GM15510 (cell line): Measurements from ENCODE around the gene FTO.

Source experiments
- POLR2A ChIP-seq: IDR thresholded peaks from 3 replicates; pipeline ENCODE4 v1.6.1; 2011; ENCODE audit warnings: borderline replicate concordance; ENCODE audit not compliant: insufficient read length; ENCODE audit errors: extremely low read depth

Gene FTO

DNA sequence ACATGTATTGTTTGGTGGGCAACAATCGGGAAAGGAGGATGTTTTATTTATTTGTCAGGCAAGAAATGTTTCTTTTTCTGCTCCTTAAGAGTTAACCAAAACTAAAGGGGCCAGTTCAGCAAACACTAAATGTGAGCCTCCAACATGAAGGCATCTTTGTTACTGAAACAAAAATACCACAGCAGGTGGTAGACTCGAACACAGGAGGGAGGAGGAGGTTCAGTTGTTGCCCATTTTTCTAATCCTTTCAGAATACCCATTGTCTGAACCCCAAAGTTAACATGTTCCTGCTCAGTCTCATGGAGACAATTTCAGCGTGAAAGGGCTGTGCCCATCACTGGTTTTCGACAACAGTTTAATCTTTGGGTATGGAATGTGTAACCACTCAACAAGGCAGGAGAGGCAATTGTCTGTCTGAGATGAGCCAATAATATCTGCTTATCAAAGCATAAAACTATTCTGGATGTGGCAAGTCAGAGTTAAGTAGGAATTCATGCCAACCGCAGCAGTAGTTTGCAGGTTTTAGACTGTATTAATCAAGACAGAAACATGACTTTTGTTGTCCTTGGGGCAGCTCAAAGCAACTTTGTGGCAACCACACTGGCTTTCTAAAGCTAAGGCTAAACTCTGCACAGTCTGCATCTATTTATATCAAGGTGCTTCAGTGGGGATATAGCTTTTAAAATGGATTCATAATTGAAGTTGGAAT, 211.7 kb downstream of the FTO start:
- TF ChIP-seq POLR2A, result no peak

DNA sequence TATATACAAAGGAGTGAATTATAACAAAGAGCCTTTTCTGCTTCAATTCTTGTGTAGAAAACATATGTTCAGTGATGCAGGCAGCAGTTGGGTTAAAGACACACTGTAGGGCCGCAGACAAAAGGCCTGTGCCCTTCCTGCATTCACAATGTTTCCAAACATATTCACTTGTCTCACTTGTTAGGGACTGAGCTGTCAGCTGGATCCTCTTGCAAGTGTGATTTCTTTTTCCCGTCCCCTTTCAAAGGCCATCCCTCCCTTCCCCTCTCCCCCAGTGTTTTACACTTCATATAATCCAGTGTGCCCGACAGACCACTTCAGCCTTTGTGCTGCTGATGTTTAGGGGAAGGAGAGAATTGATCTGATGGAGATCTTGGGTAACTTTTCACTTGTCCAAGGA, 217.0 kb downstream of the FTO start:
- no peak for TF ChIP-seq POLR2A

DNA sequence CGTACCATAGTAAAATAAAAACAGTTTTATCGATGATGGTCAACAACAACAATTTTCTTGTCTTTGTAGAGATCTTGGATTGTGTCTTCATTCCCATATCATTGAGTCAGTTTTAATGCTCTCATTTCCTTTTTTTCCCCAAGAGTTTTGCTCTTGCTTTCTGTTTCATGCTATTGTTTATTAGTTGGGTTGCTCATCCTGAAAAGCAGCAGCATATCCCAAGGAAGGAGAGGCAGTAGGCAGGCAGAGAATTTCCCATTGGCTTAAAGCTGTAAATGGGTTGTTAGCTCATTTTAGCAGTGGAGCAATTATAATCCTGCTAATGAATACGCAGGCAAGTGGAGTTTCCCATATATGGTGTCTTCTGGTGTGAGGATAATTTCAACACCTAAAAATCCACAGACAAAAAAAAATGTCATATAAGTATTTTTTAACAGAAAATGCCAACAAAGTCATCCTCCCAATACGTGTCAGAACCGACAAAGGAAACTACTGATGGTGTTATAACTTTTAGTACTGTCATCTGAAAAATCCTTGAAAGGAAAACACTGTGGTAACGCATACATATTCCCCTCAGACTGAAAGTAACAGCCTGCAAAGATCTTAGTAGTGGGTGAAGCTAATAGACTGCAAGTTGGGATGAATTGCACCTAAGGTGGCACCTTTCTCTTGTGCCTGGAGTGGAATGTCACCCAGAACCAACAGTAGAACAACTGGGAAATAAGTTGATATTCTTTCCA, 218.3 kb downstream of the FTO start:
- no peak for TF ChIP-seq POLR2A

- TF ChIP-seq POLR2A, result no peak
These were observed 219.0 kb downstream of the FTO start for GRCh38 chr16:53922807-53923571.

DNA sequence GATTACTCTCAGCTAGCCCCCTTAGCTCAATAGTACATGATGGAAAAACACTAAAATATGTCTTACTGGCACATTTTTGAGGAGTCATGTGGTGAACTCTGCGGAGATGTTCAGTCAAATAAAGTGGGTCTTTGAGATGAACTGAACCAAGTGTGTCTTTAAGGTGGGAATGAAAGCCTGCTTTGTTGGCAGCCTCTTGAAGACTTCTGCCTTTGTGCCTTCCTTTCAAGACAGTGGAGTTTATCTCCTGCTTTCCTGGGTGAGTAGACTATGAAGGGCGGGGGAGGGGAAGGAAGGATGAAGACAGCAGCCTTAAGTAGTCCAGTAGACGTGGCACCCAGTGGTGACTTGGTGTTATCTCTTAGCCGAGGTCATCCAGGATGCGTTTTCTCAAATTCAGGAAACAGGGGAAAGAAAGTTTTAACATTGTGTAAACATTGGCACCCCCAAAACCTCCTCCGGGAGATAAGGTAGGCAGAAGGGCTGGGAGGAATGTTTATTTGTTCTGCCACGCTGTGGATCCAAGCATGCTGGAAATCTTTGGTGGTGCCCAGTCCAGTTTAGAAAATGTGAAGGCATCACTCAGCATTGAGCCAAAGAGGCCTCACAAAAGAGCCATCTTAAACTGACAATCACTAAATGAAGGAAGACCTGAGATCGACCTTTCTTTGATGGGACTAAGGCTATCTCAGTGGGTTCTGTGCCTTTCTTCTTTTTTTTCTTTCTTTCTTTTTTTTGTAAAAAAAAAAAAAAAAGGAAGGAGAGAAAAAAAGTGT, 220.6 kb downstream of the FTO start:
- TF ChIP-seq POLR2A, result no peak

DNA sequence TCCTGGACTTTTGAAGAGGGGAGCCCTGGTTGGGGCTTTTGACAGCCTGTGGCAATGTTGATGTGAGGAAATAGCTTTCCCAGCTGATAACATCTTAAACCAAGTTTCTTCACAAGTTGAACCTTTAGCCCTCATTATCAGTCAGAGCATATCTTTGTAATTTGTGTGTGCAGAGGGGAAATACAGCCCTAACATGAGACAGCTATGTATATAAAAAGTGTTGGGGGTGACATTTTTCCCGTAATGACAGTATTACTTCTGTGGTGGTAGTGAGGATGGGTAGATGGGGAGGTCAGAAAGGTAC, 221.1 kb downstream of the FTO start:
- no peak for TF ChIP-seq POLR2A

DNA sequence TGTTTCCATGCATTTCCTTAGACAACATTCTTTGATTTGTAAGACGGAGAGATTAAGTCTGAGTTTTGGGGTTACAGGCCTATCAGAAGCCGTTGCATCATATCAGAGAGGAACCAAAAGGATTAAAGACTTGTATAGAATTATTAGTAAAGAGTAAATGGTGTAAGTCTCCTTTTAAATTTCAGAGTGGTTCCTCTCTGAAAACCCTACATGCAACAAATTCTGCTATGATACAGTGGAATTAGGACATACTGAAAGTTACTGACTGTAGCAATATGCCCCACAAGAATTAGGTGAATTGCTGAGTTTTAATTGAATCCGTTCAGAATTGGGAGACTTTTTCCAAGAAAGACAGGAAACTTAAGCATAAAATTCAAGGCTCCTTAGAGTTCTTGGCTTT, 221.6 kb downstream of the FTO start:
- TF ChIP-seq POLR2A, result no peak

DNA sequence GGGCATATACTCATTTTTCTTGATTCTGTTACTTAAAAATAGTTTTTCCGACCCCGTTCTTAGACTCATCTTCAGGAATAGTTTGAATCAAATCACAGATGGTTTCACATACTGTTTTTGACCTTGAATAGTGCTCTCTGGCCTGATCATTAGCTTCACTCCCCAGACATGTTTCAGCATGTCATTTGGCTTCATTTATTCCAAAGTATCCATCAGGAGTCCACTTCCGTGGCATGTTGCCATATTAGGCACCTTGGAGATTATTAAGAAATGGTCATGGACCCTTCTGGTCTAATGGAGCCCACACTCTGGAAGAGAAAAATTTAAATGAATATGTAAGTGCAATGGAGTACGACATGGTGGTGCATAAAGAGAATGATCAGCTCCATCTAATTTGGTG, 222.3 kb downstream of the FTO start:
- no peak for TF ChIP-seq POLR2A

GRCh38 chr16:53932975-53933374, 229.0 kb downstream of the FTO start:
- TF ChIP-seq POLR2A, result no peak

- no peak for TF ChIP-seq POLR2A
These were observed 229.5 kb downstream of the FTO start for GRCh38 chr16:53933407-53933806.

- no peak for TF ChIP-seq POLR2A
These were observed 232.1 kb downstream of the FTO start for GRCh38 chr16:53936052-53936451.

- no peak for TF ChIP-seq POLR2A
These were observed 232.6 kb downstream of the FTO start for GRCh38 chr16:53936529-53936928.

DNA sequence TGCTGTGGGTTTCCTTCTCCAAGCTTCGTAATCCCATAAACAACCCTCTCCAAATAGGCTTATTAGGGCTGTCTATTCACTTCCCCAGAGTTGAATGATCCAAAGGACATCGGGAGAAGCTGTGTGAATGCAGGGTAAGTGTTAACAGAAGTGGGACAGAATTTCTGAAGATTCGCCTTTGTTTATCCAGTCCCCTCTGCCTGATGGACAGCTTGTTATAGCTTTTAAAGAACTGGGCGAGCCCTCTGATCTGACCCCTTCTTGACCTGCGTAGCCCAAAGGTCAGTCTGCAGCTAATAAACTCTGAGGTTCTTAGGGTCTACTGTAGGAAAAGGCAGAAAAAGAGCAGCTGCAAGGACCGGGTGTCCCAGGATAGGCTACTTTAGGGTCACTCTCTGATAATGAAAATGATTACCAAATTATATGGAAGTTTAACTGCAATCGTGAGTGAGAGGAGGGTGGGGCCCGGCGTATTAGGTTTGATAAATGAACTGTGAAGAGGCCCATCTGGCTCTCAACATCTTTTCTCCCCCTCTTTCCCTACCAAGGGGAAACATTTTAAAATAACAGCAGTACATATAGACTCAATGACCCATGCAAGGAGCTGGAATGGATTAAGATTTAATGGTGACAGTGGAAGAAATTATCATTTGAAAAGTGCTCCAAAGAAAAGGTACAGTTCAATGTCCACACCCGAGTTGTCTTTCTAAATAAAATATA, 233.4 kb downstream of the FTO start:
- TF ChIP-seq POLR2A, result no peak

GRCh38 chr16:53944025-53944424, 240.1 kb downstream of the FTO start:
- no peak for TF ChIP-seq POLR2A
